DND-41 (cell line): ENCODE measurements around the gene RBM42.

ENCODE experiments used
- CTCF ChIP-seq: IDR thresholded peaks from 2 replicates; pipeline ENCODE4 v1.5.1; 2012; ENCODE audit warnings: borderline replicate concordance, low read length, moderate library complexity, mild to moderate bottlenecking; ENCODE audit not compliant: poor library complexity, severe bottlenecking; ENCODE audit errors: extremely low read depth
- EZH2 ChIP-seq: IDR thresholded peaks from 3 replicates; pipeline ENCODE4 v1.6.1; 2012; ENCODE audit warnings: borderline replicate concordance, low read depth, mild to moderate bottlenecking, moderate library complexity, low read length, inconsistent platforms; ENCODE audit not compliant: severe bottlenecking

GRCh38 chr19:35622750-35623149 lies 6.1 kb upstream of the RBM42 start:
- TF ChIP-seq CTCF (no peak), EZH2 (no peak)
